Esophagus muscularis mucosa (tissue), 4 donors: Measurements from ENCODE around the gene FETUB. TPM values are rescaled to one million over a fixed set of nuclear protein-coding genes. Genes with fewer than 3 reads are reported as not detected.

ENCODE experiments used
- DNase-seq: peaks from one replicate; pipeline ENCODE4 v3.0.0-alpha.2; 2017; ENCODE audit errors: extremely low spot score
- H3K27ac ChIP-seq, 4 donors: fragments of 200-600 bp; sonication (generic); replicated peaks in 1 of 4; 1 replicate in 3 of 4; 2 replicates in 1 of 4; pipeline ENCODE4 v1.5.1; 2016 to 2019; ENCODE audit warnings: mild to moderate bottlenecking in 1 of 4
- H3K27me3 ChIP-seq, 4 donors: fragments of 200-600 bp; sonication (generic); one replicate each; pipeline versions ENCODE4 v1.5.1 to v1.6.0; 2016 to 2019
- H3K36me3 ChIP-seq, 4 donors: fragments of 200-600 bp; sonication (generic); one replicate each; pipeline ENCODE4 v1.5.1; 2016 to 2019
- H3K4me1 ChIP-seq, 4 donors: fragments of 200-600 bp; sonication (generic); one replicate each; pipeline ENCODE4 v1.5.1; 2016 to 2019
- H3K4me3 ChIP-seq, 4 donors: fragments of 200-600 bp; sonication (generic); 1 replicate in 2 of 4; 2 replicates in 2 of 4; pipeline ENCODE4 v1.5.1; 2016 to 2019; ENCODE audit warnings: mild to moderate bottlenecking in 4 of 4, moderate library complexity in 1 of 4
- H3K9me3 ChIP-seq, 4 donors: fragments of 200-600 bp; sonication (generic); 1 replicate in 3 of 4; 2 replicates in 1 of 4; pipeline ENCODE4 v1.5.1; 2016 to 2019
- CTCF ChIP-seq, 3 experiments: fragments of 200-600 bp in 2 of 3; fragments of 450-650 bp in 1 of 3; sonication (generic) in 2 of 3; IDR thresholded peaks; one replicate each; pipeline ENCODE4 v1.5.1; 2017 to 2019; ENCODE audit warnings: antibody characterized with exemption in 3 of 3, mild to moderate bottlenecking in 2 of 3, moderate library complexity in 1 of 3
- EP300 ChIP-seq: sonication (generic); formaldehyde crosslinking; IDR thresholded peaks from one replicate; pipeline ENCODE4 v1.6.1; 2017; ENCODE audit warnings: antibody characterized with exemption
- POLR2A ChIP-seq: fragments of 450-650 bp; IDR thresholded peaks from one replicate; pipeline ENCODE4 v1.6.1; 2017; ENCODE audit warnings: antibody characterized with exemption, moderate library complexity, mild to moderate bottlenecking, low read depth
- POLR2AphosphoS5 ChIP-seq, 2 donors: sonication (generic); formaldehyde crosslinking; IDR thresholded peaks; one replicate each; pipeline ENCODE4 v1.6.1; 2017; ENCODE audit warnings: antibody characterized with exemption in 2 of 2
- WGBS: methylation state at CpG from one replicate; pipeline ENCODE4 v1.1.5; 2018; 5-methylcytosine and 5-hydroxymethylcytosine counted together
- intact Hi-C: fragments of 100-400 bp; cut with DNase I; formaldehyde crosslinking; loops from one replicate; pipeline ENCODE4 v1.15.1; 2023
- total RNA-seq, 4 donors: library from RNA; depleted of rRNA; stranded (reverse); fragments of >200 nt; gene quantifications; one replicate each; pipeline versions ENCODE4 v1.1.0 to v1.2.1, GENCODE V29; 2016

Gene FETUB
- total RNA-seq, 4 donors from 2014 or later = not detected

GRCh38 chr3:186605561-186606545 is 34.3 kb upstream of the FETUB start:
- no peak for TF ChIP-seq POLR2AphosphoS5 (IDR thresholded peaks at IDR 0.05)
- no peak for TF ChIP-seq CTCF (IDR thresholded peaks at IDR 0.05)
- no peak for TF ChIP-seq POLR2A
- no peak for TF ChIP-seq EP300
- H3K9me3 ChIP-seq = no peaks in the 10 kb centered on the region
- H3K4me1 ChIP-seq = no peaks in the 10 kb centered on the region
- no peaks in the 10 kb centered on the region for H3K36me3 ChIP-seq
- intact Hi-C loops = no loop called here
- 93% methylated on average over 5 of the region's 5 CpGs for WGBS
- no peak overlapping the region for H3K4me3 ChIP-seq
- peaks cover 0 to 6% (median 0%) of the 10 kb centered on the region in 4 donors for H3K27me3 ChIP-seq
- H3K27ac ChIP-seq = no peak overlapping the region
- no peak for DNase-seq

- 79% methylated on average over 2 of the region's 2 CpGs for WGBS
- no peak for DNase-seq
- intact Hi-C loops = no loop called here
Observed at GRCh38 chr3:186608624-186609215, 31.5 kb upstream of the FETUB start.

GRCh38 chr3:186609247-186609868 is 30.8 kb upstream of the FETUB start:
- no peak for TF ChIP-seq EP300
- no peak for TF ChIP-seq CTCF (IDR thresholded peaks at IDR 0.05)
- TF ChIP-seq POLR2AphosphoS5 (IDR thresholded peaks at IDR 0.05) = no peak
- no peak for TF ChIP-seq POLR2A
- Histone ChIP-seq H3K9me3 (no peaks in the 10 kb centered on the region), H3K4me3 (no peak overlapping the region), H3K4me1 (no peaks in the 10 kb centered on the region), H3K27ac (no peak overlapping the region), H3K36me3 (no peaks in the 10 kb centered on the region), H3K27me3 (peaks cover 0 to 20% (median 0%) of the 10 kb centered on the region in 4 donors)
- intact Hi-C loops = no loop called here
- WGBS = 90% methylated on average over 8 of the region's 8 CpGs
- no peak for DNase-seq

More at GRCh38 chr3:186608624-186609215, 31.5 kb upstream of the FETUB start:
- H3K4me3 ChIP-seq = no peak overlapping the region
- no peak for TF ChIP-seq EP300
- TF ChIP-seq CTCF (IDR thresholded peaks at IDR 0.05) = no peak
- no peak for TF ChIP-seq POLR2AphosphoS5 (IDR thresholded peaks at IDR 0.05)
- TF ChIP-seq POLR2A = no peak
- H3K4me1 ChIP-seq = no peaks in the 10 kb centered on the region
- no peaks in the 10 kb centered on the region for H3K36me3 ChIP-seq
- H3K27me3 ChIP-seq = peaks cover 0 to 15% (median 0%) of the 10 kb centered on the region in 4 donors
- no peak overlapping the region for H3K27ac ChIP-seq
- no peaks in the 10 kb centered on the region for H3K9me3 ChIP-seq

GRCh38 chr3:186612065-186612464 is 28.1 kb upstream of the FETUB start:
- peaks cover 0 to 13% (median 7%) of the 10 kb centered on the region in 4 donors for H3K4me1 ChIP-seq
- no peak overlapping the region for H3K27ac ChIP-seq
- no peak overlapping the region for H3K4me3 ChIP-seq
- intact Hi-C loops = loop anchor here (10.0 kb wide), 1 partner anchor 553 kb away; no protein-coding TSS in a partner anchor
- TF ChIP-seq EP300 (no peak), POLR2A (no peak), POLR2AphosphoS5 (IDR thresholded peaks at IDR 0.05) (no peak), CTCF (IDR thresholded peaks at IDR 0.05) (no peak)
- peaks cover 0 to 30% (median 0%) of the 10 kb centered on the region in 4 donors for H3K27me3 ChIP-seq
- 74% methylated on average over 5 of the region's 5 CpGs for WGBS
- DNase-seq = no peak
- no peaks in the 10 kb centered on the region for H3K9me3 ChIP-seq
- no peaks in the 10 kb centered on the region for H3K36me3 ChIP-seq
